Measurements from ENCODE around the gene TMEM121.

GRCh38 chr14:105517096-105517495 lies 9.3 kb upstream of the TMEM121 start:
- TF ChIP-seq YY1 (IDR thresholded peaks at IDR 0.05; ENCODE audit: low read depth, low read length) (no peak), POLR2A (IDR thresholded peaks at IDR 0.05; ENCODE audit: low read depth, low read length) (no peak), TAF1 (IDR thresholded peaks at IDR 0.05; ENCODE audit: borderline replicate concordance, low read depth, low read length) (no peak), YBX1 (IDR thresholded peaks at IDR 0.05) (no peak), EZH2 (IDR thresholded peaks at IDR 0.05; ENCODE audit: borderline replicate concordance, control insufficient read depth, low read depth, low read length) (no peak), ZNF24 (IDR thresholded peaks at IDR 0.05) (no peak), ZBED1 (IDR thresholded peaks at IDR 0.05; ENCODE audit: borderline replicate concordance) (no peak)
- TF ChIP-seq, protein P1, sequence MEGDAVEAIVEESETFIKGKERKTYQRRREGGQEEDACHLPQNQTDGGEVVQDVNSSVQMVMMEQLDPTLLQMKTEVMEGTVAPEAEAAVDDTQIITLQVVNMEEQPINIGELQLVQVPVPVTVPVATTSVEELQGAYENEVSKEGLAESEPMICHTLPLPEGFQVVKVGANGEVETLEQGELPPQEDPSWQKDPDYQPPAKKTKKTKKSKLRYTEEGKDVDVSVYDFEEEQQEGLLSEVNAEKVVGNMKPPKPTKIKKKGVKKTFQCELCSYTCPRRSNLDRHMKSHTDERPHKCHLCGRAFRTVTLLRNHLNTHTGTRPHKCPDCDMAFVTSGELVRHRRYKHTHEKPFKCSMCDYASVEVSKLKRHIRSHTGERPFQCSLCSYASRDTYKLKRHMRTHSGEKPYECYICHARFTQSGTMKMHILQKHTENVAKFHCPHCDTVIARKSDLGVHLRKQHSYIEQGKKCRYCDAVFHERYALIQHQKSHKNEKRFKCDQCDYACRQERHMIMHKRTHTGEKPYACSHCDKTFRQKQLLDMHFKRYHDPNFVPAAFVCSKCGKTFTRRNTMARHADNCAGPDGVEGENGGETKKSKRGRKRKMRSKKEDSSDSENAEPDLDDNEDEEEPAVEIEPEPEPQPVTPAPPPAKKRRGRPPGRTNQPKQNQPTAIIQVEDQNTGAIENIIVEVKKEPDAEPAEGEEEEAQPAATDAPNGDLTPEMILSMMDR (IDR thresholded peaks at IDR 0.05 in 2 of 3, conservative IDR thresholded peaks at IDR 0.05 in 1 of 3; ENCODE audit: control insufficient read depth in 2 of 3, extremely low read depth in 1 of 3, insufficient read depth in 1 of 3, low read depth in 3 of 3, low read length in 3 of 3) = no peak

Measured in GM12878 (cell line).